Upper lobe of left lung (tissue), 4 donors: ENCODE measurements around the gene SPDEF.

ENCODE experiments used
- POLR2A ChIP-seq, 4 donors: fragments of 450-650 bp; IDR thresholded peaks; one replicate each; pipeline ENCODE4 v1.5.1; 2016 to 2017; ENCODE audit warnings: antibody characterized with exemption in 4 of 4, mild to moderate bottlenecking in 2 of 4
- POLR2AphosphoS5 ChIP-seq, 2 donors: sonication (generic); formaldehyde crosslinking; IDR thresholded peaks; one replicate each; pipeline ENCODE4 v1.5.1; 2017; ENCODE audit warnings: antibody characterized with exemption in 2 of 2
- TF ChIP-seq, protein P1 (sequence below), 6 experiments: fragments of 450-650 bp in 4 of 6; fragments of 200-600 bp in 2 of 6; sonication (generic) in 2 of 6; IDR thresholded peaks; one replicate each; pipeline ENCODE4 v1.5.1; 2016 to 2019; ENCODE audit warnings: antibody characterized with exemption in 6 of 6

DNA sequence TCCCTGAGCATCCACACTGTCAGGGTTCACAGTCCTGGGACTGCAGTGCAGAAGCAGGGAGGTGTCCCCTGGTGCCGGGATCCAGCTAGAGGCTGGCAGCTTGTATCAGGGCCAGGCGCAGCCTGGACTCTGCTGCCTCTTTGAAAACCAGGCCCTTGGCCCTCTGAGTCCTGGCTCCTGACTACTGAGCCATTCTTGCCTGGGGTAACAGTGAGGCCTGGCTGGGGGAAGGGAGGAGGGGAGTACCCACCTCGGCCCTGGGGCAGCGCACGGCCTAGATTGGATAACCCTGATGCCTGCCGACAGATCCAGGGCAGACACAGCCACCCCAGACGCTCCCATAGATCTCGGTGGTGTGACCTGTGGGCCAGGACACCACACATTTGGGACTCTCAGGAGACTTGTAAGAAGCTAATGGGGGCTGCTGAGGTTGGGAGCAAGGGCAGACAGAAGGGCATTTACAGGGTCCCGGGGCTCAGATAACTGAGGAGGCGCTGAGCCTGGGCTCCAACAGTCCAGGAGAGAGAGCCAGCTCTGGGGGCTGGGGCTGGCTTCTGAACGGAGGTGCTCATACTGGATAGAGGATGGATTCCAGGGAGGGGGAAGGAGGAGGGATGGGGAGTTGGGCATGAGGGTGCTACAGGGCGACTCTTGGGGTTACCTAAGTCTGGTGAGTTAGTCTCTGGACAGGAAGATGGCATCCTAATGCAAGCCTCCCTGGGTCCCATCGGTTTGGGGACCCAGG lies 30.5 kb downstream of the SPDEF start:
- TF ChIP-seq, protein P1, sequence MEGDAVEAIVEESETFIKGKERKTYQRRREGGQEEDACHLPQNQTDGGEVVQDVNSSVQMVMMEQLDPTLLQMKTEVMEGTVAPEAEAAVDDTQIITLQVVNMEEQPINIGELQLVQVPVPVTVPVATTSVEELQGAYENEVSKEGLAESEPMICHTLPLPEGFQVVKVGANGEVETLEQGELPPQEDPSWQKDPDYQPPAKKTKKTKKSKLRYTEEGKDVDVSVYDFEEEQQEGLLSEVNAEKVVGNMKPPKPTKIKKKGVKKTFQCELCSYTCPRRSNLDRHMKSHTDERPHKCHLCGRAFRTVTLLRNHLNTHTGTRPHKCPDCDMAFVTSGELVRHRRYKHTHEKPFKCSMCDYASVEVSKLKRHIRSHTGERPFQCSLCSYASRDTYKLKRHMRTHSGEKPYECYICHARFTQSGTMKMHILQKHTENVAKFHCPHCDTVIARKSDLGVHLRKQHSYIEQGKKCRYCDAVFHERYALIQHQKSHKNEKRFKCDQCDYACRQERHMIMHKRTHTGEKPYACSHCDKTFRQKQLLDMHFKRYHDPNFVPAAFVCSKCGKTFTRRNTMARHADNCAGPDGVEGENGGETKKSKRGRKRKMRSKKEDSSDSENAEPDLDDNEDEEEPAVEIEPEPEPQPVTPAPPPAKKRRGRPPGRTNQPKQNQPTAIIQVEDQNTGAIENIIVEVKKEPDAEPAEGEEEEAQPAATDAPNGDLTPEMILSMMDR (IDR thresholded peaks at IDR 0.05) = no peak
- TF ChIP-seq POLR2AphosphoS5 (IDR thresholded peaks at IDR 0.05) (no peak), POLR2A (IDR thresholded peaks at IDR 0.05) (no peak)
